ENCODE measurements around the gene UGT1A9. TPM values are rescaled to one million over a fixed set of nuclear protein-coding genes. Genes with fewer than 3 reads are reported as not detected.

The UGT1A9 gene
- total and polyA plus RNA-seq, 2 of the 13 experiments (the other 11 are each of a cell fraction or from before 2014, with no cell fraction given): 0.07 TPM; not detected in 1

DNA sequence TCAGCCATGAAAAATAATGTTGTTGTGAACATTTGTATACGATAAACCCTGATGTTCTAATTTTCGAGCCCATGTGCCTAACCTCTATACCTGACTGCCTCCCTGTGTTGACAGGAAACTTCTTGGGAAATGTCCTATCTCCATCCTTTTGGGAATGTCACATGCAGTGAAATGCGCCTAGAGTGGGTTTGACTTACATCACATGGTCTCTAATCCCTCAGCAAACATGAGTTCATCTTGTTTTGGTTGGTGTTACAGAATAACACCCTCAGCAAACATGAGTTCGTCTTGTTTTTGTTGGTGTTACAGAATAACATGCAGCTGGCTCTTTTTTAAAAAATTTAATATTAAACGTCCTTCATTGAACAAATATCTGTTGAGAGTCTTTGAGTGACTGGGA lies 16.6 kb downstream of the UGT1A9 start:
- no peak overlapping the region for H3K4me2 ChIP-seq (ENCODE audit: low read depth, low read length)
- no peak overlapping the region for H3K9ac ChIP-seq (ENCODE audit: insufficient read depth, low read depth, low read length)
- no peak overlapping the region for H3K27ac ChIP-seq (ENCODE audit: extremely low read length, insufficient read depth, low read length)
- H3K79me2 ChIP-seq (ENCODE audit: insufficient read depth, low read length): no peaks in the 10 kb centered on the region
- H3K4me1 ChIP-seq (ENCODE audit: insufficient read depth, low read length): no peaks in the 10 kb centered on the region
- no peak for DNase-seq (ENCODE audit: low spot score)
- H3K27me3 ChIP-seq (ENCODE audit: control insufficient read depth in 1 of 2, insufficient read depth in 2 of 2, low read length in 2 of 2): no peaks in the 10 kb centered on the region
- ChIA-PET CTCF (ENCODE audit: low intra/inter-chr PET ratio, low total read pairs) (no interaction called here), POLR2A (no interaction called here)
- intact Hi-C loops (cut with micrococcal nuclease; ENCODE audit: unreplicated experiment) (no loop called here), in situ Hi-C loops (cut with HindIII; ENCODE audit: extremely low pct_ligation_motif_present, low pct_unique_long_range_greater_than_20kb) (no loop called here)
- 36% methylated on average over 5 of the region's 5 CpGs for WGBS (ENCODE audit: low lambda C conversion rate)
- no peak overlapping the region for H3K4me3 ChIP-seq (replicated peaks in 1 of 3; ENCODE audit: insufficient read depth in 1 of 3, low read depth in 2 of 3, low read length in 3 of 3)
- no peak for ATAC-seq
- no peaks in the 10 kb centered on the region for H3K9me3 ChIP-seq (ENCODE audit: low read length)
- no peaks in the 10 kb centered on the region for H3K36me3 ChIP-seq (replicated peaks in 1 of 2; ENCODE audit: control insufficient read depth in 1 of 2, insufficient read depth in 2 of 2, low read length in 2 of 2)
- H4K20me1 ChIP-seq (ENCODE audit: insufficient read depth, low read length): no peaks in the 10 kb centered on the region
- FAIRE-seq: no peak
- H2AFZ ChIP-seq (ENCODE audit: low read length): no peak overlapping the region
- no TSS peak for BruUV-seq (replicated peaks)
- TF ChIP-seq MYC (CRISPR knock-in tag; IDR thresholded peaks at IDR 0.05; ENCODE audit: borderline replicate concordance): no peak
- TF ChIP-seq NFKB2 (CRISPR knock-in tag; IDR thresholded peaks at IDR 0.05; ENCODE audit: borderline replicate concordance): no peak
- TF ChIP-seq, protein P1, sequence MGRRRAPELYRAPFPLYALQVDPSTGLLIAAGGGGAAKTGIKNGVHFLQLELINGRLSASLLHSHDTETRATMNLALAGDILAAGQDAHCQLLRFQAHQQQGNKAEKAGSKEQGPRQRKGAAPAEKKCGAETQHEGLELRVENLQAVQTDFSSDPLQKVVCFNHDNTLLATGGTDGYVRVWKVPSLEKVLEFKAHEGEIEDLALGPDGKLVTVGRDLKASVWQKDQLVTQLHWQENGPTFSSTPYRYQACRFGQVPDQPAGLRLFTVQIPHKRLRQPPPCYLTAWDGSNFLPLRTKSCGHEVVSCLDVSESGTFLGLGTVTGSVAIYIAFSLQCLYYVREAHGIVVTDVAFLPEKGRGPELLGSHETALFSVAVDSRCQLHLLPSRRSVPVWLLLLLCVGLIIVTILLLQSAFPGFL (CRISPR knock-in tag; IDR thresholded peaks at IDR 0.05): no peak
- 0 out of 2 replicates have a peak, but pooled peaks have one; percentile 7 for TF ChIP-seq ZNF644 (CRISPR knock-in tag; IDR thresholded peaks at IDR 0.05; ENCODE audit: low read depth)
- TF ChIP-seq, protein P2, sequence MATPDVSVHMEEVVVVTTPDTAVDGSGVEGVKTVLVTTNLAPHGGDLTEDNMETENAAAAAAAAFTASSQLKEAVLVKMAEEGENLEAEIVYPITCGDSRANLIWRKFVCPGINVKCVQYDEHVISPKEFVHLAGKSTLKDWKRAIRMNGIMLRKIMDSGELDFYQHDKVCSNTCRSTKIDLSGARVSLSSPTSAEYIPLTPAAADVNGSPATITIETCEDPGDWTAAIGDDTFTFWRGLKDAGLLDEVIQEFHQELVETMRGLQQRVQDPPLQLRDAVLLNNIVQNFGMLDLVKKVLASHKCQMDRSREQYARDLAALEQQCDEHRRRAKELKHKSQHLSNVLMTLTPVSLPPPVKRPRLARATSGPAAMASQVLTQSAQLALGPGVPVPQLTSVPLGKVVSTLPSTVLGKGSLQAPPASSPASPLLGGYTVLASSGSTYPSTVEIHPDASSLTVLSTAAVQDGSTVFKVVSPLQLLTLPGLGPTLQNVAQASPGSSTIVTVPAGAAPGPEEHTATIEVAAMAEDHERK (CRISPR knock-in tag; IDR thresholded peaks at IDR 0.05; ENCODE audit: low read depth): no peak
- TF ChIP-seq ZFP62 (CRISPR knock-in tag; IDR thresholded peaks at IDR 0.05): no peak
- peak; percentile 79 for TF ChIP-seq PITX1 (CRISPR knock-in tag; IDR thresholded peaks at IDR 0.05)
- no peak for TF ChIP-seq ZNF841 (CRISPR knock-in tag; IDR thresholded peaks at IDR 0.05; ENCODE audit: borderline replicate concordance)
- TF ChIP-seq, protein P3, sequence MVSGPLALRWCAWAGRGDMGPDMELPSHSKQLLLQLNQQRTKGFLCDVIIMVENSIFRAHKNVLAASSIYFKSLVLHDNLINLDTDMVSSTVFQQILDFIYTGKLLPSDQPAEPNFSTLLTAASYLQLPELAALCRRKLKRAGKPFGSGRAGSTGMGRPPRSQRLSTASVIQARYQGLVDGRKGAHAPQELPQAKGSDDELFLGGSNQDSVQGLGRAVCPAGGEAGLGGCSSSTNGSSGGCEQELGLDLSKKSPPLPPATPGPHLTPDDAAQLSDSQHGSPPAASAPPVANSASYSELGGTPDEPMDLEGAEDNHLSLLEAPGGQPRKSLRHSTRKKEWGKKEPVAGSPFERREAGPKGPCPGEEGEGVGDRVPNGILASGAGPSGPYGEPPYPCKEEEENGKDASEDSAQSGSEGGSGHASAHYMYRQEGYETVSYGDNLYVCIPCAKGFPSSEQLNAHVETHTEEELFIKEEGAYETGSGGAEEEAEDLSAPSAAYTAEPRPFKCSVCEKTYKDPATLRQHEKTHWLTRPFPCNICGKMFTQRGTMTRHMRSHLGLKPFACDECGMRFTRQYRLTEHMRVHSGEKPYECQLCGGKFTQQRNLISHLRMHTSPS (CRISPR knock-in tag; IDR thresholded peaks at IDR 0.05; ENCODE audit: low read depth): no peak
- no peak for TF ChIP-seq ZNF749 (CRISPR knock-in tag; IDR thresholded peaks at IDR 0.05; ENCODE audit: borderline replicate concordance)
- TF ChIP-seq, protein P4, sequence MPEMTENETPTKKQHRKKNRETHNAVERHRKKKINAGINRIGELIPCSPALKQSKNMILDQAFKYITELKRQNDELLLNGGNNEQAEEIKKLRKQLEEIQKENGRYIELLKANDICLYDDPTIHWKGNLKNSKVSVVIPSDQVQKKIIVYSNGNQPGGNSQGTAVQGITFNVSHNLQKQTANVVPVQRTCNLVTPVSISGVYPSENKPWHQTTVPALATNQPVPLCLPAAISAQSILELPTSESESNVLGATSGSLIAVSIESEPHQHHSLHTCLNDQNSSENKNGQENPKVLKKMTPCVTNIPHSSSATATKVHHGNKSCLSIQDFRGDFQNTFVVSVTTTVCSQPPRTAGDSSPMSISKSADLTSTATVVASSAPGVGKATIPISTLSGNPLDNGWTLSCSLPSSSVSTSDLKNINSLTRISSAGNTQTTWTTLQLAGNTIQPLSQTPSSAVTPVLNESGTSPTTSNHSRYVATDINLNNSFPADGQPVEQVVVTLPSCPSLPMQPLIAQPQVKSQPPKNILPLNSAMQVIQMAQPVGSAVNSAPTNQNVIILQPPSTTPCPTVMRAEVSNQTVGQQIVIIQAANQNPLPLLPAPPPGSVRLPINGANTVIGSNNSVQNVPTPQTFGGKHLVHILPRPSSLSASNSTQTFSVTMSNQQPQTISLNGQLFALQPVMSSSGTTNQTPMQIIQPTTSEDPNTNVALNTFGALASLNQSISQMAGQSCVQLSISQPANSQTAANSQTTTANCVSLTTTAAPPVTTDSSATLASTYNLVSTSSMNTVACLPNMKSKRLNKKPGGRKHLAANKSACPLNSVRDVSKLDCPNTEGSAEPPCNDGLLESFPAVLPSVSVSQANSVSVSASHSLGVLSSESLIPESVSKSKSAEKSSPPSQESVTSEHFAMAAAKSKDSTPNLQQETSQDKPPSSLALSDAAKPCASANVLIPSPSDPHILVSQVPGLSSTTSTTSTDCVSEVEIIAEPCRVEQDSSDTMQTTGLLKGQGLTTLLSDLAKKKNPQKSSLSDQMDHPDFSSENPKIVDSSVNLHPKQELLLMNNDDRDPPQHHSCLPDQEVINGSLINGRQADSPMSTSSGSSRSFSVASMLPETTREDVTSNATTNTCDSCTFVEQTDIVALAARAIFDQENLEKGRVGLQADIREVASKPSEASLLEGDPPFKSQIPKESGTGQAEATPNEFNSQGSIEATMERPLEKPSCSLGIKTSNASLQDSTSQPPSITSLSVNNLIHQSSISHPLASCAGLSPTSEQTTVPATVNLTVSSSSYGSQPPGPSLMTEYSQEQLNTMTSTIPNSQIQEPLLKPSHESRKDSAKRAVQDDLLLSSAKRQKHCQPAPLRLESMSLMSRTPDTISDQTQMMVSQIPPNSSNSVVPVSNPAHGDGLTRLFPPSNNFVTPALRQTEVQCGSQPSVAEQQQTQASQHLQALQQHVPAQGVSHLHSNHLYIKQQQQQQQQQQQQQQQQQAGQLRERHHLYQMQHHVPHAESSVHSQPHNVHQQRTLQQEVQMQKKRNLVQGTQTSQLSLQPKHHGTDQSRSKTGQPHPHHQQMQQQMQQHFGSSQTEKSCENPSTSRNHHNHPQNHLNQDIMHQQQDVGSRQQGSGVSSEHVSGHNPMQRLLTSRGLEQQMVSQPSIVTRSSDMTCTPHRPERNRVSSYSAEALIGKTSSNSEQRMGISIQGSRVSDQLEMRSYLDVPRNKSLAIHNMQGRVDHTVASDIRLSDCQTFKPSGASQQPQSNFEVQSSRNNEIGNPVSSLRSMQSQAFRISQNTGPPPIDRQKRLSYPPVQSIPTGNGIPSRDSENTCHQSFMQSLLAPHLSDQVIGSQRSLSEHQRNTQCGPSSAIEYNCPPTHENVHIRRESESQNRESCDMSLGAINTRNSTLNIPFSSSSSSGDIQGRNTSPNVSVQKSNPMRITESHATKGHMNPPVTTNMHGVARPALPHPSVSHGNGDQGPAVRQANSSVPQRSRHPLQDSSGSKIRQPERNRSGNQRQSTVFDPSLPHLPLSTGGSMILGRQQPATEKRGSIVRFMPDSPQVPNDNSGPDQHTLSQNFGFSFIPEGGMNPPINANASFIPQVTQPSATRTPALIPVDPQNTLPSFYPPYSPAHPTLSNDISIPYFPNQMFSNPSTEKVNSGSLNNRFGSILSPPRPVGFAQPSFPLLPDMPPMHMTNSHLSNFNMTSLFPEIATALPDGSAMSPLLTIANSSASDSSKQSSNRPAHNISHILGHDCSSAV (CRISPR knock-in tag; IDR thresholded peaks at IDR 0.05; ENCODE audit: borderline replicate concordance): no peak
